ENCODE data around the gene IGFBP7.
A peak's percentile ranks its signal among the peaks of the same experiment; 100 is the strongest.

The IGFBP7 gene

DNA sequence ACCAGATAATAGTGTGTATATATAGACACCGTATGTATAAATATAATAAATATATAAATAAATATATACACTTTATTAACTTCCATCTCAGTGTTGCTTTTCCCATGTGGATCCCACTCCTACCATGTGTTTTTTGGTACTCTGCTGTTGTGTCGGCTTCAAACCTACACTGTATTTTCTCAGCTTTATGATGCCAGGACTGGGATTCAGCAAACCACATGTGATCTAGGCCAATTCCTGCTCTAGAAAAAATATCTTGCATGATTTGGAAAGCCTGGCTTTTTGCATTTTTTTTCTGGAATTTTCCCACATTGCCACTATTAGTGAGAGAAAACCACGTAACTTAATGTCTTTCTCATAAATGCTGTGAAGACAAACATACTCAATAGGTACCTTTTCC is 75.7 kb downstream of the IGFBP7 start:
- no peak for FAIRE-seq

DNA sequence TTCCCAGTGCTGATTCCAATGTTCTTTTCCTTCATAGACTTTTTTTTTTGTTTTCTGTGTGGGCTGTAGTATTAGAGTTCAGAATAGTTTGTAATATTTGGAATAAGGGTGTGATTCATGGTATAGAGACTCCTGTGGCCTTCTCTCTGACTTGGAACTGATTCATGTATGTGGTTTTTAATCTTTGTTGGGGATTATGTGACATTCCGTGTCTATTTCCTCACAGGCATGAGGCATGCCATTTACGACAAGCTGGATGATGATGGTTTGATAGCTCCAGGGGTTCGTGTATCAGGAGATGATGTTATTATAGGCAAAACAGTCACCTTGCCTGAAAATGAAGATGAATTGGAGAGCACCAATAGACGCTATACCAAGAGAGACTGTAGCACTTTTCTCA is 87.1 kb downstream of the IGFBP7 start:
- FAIRE-seq = no peak

DNA sequence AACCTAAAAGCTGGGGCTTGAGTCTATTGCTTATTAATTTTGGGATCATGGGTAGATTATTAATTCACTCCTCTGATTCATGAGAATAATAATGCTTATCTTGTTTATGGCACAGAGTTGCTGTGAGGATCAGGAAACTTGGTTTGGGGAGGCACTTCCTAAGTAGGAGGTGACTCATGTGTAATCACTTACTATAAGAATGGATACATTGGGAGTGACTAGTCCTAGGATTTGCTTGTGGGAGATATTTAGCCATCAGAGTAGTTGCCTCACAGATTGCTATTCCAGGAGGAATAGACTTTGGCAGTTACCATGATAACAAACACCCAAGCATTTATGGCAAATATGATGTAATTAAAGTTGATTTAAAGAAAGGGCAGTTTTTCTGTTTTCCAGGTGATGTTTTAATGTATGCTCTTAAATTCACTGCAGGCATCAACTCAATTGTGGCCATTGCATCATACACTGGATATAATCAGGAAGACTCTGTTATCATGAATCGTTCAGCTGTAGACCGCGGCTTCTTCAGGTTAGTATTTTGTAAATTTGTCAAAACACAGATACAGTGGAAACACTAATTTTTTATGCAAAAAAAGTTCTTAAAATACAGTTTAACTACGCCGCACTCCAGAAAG is 89.6 kb downstream of the IGFBP7 start:
- FAIRE-seq = no peak

DNA sequence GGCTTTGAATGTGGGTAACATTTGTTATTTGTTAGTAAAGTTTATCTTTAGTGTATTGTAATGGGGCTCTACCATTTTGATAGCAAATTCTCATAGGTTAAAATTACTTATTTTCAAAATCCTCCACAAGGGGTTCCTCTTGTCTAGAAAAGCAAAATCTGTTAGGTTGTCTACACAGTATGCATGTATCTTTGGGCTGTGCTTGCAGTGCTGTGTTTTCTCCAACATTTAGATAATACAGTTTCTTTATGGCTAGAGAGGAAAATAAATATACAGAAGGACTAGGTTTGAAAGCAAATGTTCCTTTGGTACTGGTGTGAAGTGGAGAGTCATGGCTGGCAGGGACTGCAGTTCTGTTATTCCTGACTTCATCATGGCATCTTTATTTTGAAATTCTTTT is 91.2 kb downstream of the IGFBP7 start:
- FAIRE-seq = peak; percentile 76

DNA sequence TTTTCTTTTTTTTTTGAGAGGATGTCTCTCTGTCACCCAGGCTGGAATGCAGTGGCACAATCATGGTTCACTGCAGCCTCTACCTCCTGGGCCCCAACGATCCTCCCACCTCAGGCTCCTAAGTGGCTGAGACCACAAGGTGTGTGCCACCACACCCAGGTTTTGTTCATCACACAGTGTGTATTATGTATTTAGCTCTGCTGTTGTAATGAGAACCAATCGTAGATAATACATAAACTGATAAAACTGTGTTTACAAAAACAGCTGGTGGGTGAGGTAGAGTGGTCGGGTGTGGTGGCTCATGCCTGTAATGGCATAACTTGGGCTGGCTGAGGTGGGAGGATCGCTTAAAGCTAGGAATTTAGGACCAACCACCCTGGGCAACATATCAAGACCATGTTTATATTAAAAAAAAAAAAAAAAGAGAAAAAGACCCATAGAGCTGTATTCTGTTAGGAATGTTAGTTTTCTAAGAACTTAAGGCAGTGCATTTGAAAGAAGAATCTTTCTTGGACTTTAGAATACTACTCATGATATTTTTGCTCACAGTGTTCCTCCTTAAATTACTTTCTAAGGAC is 96.6 kb downstream of the IGFBP7 start:
- FAIRE-seq = no peak

DNA sequence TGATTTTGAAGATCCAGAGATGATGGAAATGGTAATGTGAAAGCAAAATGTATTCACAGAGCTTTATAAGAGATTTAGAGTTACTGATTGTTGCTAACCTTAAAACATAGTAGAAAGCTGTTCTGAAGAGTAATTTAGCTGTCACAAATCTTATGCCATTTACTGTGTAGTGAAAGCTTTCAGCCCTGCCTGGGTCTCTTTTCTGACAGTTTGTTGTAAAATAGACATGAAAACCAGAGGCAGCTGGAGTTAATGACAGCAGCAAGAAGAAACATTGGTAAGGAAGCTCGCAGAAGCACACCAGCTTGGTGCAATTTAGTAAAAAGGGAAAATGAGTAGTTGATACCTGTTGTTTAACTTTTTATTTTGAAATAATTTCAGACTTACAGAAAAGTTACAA is 110.4 kb downstream of the IGFBP7 start:
- FAIRE-seq = no peak

DNA sequence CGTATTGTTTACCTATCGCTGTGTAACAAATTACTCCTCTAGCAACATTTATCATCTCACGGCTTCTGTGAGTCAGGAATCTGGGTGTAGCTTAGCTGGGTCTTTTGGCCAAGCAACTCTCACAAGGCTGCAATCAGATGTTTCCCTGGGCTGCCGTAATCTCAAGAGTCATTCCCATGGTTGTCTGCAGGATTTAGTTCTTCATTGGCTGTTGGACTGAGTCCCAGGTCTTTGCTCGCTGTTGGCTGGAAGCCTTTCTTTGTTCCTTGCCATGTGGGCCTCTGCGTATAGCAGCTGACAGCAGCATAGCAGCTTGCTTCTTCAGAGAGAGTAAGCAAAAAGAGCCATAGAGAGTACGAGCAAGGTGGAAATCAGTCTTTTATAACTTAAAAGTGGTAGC is 114.7 kb downstream of the IGFBP7 start:
- no peak for FAIRE-seq

DNA sequence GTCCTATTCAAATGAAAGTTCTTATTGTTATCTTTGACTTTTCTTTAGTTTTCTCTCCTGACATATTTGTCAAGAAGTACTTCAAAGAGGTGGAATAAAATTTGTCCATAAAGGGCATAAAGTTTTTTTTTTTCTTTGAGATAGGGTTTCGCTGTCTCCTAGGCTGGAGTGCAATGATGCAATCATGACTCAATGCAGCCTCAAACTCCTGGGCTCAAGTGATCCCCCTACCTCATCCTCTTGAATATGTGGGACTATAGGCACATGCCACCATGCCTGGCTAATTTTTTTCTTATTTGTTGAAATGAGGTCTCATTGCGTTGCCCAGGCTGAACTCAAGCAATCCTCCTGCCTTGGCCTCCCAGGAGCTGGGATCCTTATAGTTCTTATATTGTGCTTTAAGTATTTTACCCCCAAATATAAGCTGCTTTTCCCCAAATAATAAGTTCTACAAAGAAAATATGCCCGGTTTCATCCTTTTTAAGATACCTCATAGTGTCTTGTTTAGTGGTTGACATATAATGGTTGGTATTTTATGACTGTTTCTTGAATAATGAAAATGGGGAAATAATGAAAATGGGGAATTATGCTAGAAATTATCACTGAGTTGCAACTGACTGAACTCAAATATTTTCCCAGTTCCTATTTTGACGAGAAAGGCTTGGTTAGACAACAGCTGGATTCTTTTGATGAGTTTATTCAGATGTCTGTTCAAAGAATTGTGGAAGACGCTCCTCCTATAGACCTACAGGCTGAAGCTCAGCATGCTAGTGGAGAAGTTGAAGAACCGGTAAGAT is 119.9 kb downstream of the IGFBP7 start:
- no peak for FAIRE-seq

DNA sequence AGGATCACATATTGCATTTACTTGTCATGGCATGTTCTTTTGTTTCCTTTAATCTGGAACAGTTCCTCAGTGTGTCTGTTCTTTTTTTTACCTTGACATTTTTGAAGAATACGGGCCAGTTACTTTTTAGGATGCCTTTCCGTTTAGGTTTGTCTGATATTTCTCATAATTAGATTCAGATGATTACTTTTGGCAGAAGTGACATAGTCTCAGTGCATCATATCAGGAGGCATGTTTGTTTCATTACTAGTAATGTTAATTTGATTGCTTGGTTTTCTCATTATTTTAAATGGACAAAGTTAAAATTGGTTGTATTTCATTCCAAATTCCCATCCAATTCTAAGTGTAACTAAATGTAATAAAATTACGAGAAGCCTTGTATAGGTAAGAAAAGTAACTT is 123.2 kb downstream of the IGFBP7 start:
- no peak for FAIRE-seq

DNA sequence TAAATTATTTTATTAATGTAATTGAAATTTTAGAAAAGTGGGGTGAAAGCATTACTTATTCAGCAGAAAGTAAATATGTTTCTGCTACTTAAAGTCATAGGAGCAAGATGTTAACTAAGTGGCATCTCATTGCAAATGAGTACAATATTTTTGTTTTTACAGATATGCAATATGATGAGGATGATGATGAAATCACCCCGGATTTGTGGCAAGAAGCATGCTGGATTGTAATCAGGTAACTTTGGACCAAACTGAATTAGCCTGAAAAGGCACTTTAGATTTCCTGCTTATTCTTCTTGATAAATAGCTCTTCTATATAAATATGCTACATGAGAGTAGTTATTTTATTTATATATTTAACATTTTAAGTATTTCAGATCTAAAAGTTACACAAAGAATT is 124.0 kb downstream of the IGFBP7 start:
- FAIRE-seq = peak; percentile 21

DNA sequence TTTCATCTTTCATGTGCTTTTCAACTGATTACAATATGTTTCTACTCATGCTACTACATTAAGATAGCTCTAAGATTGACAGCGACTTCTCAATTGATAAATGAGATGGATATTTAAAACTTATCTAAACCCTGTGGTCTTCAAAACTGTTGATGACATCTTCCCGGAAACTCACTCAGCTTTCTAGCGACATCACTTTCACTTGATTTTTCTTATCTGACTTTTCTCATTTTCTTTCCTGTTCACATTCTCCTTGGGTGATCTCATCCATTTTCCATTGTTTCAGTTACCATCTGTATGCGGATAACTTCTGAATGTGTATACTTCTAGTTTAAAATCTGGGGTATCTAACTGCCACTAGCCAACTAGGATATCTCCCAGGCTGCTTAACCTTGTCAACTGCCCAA is 128.4 kb downstream of the IGFBP7 start:
- no peak for FAIRE-seq

Data from G401.6 (cell line).